ENCODE measurements around the gene HMGB2.

The HMGB2 gene

DNA sequence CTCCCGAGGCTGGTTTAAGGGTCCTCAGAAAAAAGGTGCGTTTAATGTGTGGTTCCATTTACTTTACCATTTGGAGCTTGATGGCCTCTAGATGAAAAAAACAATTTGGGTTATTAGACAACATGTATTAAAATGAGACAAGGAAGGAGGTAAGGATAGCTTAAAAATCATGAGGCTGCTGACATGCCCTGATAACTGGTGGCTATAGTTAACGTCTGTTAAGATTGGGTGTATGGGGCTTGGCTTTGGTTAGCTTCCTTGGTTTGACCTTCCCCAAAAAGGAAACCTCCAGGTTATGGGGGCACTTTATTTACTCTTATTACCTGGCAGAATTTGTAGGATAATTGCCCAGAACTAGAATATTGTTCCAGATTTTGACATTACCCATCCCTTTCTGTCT is 51.5 kb downstream of the HMGB2 start:
- DNase-seq, result no peak

DNA sequence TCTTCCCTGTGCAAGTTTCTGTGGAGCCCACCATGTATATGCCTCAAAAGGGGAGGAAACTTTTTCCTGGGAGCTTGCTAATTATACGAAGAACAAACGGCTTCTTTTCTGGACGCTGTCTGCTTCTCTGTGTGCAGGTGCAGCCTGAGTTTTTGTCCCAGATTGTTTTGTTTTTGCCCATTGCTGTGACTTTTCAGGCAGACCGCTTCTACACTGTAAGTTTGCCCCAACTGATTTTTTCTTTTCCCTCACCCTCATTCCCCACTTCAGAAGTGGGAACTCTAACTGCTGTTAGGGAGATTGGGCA is 51.9 kb downstream of the HMGB2 start:
- DNase-seq, result no peak

DNA sequence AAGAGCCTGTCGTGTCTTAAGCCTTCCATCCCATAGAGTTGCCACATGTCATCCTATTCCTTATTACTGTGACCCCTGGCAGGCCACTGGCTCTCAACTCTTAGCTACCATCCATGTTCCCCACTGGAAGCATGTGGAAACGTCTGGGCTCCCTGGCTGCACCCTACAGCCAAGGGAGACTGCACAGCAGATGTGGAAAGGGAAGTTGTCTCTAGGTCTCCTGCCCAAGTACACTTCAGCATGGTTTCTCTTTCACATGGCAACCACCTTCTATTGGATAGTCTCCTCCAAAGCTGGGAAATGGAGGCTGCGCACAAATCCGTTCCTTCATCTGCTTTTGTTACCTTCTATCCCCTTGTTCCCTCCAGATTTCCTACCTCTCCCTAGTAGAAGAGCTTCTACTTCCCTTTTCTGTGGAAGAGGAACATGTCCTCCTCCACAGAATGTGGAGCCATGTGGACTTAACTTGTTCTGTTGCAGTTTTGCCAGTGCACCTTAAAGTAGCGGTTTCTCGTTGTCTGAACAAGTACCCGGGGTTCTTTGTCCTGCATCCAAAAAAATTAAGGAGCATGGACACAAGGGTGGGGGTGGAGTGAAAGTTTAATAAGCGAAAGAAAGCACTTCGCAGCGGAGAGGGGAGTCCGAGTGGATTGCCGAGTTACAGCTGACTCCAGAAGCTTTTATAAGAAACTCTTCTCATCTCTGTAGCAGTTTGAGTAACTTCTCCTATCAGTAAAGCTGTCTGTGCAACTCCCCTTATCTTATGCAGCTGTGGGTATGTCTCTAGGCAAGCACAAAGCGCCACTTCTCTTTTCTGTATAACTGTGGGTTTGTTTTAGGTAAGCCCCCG is 52.5 kb downstream of the HMGB2 start:
- DNase-seq, result no peak
